Colon (tissue), 2 donors: Measurements from ENCODE around the gene CHAF1A.

Source experiments
- FAIRE-seq: peaks from 2 replicates; lab custom pipeline; 2012; peaks lifted over from hg19 to GRCh38; lab: Jason Lieb, UNC
- donor health status: control.
- donor health status: control.

CHAF1A gene, protein sequence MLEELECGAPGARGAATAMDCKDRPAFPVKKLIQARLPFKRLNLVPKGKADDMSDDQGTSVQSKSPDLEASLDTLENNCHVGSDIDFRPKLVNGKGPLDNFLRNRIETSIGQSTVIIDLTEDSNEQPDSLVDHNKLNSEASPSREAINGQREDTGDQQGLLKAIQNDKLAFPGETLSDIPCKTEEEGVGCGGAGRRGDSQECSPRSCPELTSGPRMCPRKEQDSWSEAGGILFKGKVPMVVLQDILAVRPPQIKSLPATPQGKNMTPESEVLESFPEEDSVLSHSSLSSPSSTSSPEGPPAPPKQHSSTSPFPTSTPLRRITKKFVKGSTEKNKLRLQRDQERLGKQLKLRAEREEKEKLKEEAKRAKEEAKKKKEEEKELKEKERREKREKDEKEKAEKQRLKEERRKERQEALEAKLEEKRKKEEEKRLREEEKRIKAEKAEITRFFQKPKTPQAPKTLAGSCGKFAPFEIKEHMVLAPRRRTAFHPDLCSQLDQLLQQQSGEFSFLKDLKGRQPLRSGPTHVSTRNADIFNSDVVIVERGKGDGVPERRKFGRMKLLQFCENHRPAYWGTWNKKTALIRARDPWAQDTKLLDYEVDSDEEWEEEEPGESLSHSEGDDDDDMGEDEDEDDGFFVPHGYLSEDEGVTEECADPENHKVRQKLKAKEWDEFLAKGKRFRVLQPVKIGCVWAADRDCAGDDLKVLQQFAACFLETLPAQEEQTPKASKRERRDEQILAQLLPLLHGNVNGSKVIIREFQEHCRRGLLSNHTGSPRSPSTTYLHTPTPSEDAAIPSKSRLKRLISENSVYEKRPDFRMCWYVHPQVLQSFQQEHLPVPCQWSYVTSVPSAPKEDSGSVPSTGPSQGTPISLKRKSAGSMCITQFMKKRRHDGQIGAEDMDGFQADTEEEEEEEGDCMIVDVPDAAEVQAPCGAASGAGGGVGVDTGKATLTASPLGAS

GRCh38 chr19:4402171-4403004, at the start of gene CHAF1A:
TSS of gene CHAF1A (plus strand) at chr19:4402640. CDS start at chr19:4402763, 123 bp downstream.
- peak; percentile 76 for FAIRE-seq

- no peak for FAIRE-seq
Measured at GRCh38 chr19:4352701-4353121, 49.7 kb upstream of the CHAF1A start.

DNA sequence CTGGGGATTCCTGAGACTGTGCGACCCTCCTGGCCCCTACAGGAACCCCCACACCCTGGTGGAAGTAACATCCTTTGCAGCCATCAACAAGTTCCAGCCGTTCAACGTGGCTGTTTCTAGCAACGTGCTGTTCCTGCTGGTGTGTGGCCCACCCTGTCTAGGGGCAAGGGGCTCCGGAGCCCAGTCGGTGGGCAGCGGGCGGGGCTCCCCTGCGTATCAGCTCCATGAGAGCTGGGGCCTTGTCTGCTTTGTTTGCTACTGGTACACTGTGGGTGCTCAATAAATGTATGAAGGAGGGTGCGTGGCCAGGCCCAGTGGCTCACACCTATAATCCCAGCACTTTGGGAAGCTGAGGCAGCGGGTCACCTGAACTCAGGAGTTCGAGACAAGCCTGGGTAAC, 48.2 kb upstream of the CHAF1A start:
- no peak for FAIRE-seq

GRCh38 chr19:4354897-4355296, 47.5 kb upstream of the CHAF1A start:
- no peak for FAIRE-seq

- FAIRE-seq, result no peak
Measured at GRCh38 chr19:4357095-4357797, 45.2 kb upstream of the CHAF1A start.

GRCh38 chr19:4357921-4358326, 44.5 kb upstream of the CHAF1A start:
- FAIRE-seq, result no peak

DNA sequence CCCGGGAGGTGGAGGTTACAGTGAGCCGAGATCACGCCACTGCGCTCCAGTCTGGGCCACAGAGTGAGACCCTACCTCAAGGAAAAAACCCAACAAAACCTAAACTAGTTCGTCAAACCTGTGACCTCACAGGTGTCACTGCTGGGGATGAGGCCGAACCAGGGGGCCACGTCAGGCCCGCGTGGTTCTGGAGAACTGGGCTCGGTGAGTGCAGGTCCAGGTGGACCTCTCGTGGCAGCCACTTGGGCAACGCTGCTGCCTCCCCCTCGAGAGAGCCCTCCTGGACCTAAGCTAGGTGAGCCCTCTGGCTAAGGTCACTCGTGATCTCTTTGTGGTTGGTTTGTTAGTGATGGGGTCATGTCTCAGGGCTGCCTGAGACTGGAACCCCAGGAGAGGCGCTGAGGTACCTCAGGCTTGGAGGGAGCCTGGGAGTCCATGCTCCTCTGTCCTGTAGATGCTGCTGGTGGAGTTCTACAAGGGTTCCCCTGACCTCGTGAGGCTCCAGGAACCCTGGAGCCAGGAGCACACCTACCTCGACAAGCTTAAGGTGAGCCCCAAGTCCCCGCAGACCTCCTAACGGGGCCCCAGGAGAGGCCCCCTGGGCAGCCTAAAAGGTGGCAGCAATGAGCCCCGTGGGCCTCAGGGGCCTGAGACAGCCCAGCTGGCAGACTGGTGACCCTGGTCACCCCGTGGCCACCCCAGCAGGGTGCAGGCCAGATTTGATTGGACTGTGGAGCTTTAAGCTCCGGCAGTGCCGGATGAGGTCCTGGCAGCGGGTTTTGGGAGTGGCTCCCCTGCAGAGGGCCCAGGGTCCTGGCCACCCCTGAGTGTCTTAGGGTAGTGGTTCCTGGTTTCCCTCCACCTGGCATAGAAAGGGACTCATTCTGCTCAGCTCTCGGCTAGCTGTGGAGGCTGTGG, 43.5 kb upstream of the CHAF1A start:
- FAIRE-seq, result no peak

GRCh38 chr19:4359627-4360000, 42.8 kb upstream of the CHAF1A start:
- FAIRE-seq, result no peak

GRCh38 chr19:4360081-4360569, 42.3 kb upstream of the CHAF1A start:
- FAIRE-seq, result no peak

DNA sequence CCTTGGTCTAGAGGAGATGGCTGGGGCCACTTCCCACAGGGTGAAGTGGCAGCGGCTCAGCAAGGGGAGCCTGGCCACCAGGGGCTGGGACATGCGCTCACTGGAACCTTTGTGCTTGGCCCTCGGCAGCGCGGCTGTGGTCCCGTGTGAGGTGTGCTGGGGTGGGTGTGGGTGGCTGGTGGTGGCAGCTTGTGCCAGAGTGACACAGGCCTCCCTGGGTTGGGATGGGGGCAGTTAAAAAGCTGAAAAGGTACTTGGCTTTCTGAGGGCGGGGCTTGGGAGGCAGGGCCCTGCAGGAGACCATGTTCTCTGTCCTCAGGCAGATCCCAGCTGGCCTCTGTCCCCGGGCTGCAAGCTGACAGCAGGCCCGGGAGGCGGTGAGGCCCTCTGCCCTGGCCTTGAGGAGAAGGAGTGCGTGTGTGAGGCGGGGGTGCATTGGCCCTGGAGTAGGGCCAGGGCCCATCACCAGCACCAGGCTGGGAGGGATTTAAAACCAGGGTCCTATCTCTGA, 41.7 kb upstream of the CHAF1A start:
- no peak for FAIRE-seq

DNA sequence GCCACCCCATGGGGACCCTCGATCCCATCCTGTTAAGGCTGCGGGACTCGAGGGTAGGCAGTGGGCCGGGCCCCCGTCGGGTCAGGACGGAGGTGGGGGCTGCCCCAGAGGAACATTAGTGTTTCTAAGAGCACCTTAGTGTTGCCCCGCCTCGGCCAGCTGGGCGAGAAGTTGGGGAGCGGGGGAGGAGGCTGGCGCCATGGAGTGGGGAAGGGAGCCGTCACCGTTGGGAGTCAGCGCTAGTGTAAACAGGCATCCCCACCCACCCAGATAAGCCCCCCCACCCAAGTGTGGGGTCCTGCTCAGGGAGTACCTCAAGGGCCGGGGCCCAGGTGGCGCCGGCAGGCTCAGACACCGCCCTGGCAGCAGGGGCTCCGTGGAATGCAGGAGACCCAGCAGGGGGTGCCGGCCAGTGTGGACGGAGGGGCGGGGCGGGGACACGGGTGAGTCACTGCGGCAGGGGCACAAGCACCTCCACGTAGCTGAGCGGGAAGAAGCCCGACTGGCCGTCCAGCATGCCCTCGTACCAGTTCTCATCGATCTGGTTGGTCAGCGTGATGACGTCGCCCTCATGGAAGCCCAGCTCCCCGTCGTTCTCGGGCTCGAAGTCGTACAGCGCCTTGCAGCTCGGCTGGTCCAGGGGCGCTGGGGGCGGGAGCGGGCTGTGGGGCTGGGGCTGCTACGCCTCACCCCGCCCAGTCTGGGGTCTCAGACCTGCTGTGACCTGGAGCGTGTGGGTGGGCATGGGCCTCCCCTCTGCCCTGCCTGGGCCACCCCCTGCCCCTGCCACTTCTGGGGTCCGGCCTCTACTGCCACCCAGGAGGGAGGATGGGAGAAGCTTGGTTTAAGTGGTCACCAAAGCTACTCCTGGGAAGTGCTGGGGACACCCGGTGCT, 41.0 kb upstream of the CHAF1A start:
- FAIRE-seq, result no peak

- no peak for FAIRE-seq
Measured at GRCh38 chr19:4362101-4362828, 40.2 kb upstream of the CHAF1A start.

DNA sequence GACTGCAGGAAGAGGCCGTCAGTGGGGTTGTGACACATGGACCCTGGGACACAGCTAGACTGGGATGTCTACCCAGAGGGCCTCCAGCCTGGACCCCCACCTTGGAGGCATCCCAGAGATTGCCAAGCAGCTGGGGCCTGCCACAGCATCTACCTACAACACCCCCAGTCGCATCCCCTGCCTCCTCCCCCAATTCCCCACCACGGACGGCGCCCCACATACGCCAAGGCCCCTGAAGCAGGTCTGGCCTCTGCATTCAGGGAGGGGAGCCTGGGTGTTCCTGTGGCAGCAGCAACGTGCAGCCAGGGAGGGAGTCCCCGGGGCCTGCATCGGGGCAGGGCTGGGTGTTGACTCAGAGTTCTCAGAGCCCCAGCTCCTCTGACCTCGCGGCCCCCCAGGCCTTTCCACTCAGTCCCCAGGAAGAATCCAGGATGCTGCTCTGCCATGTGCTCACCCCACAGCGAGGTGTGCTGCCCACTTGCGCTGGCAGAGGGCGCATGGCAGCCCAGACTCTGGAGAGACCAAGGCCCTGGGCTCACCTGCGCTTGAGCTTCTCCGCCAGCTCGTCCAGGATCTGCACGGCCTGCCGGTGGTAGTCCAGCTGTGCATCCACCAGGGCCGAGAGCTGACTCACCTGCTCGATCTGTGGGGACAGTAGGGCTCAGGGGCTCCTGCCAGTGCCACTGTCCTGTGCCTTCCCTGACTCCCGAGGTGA, 39.5 kb upstream of the CHAF1A start:
- no peak for FAIRE-seq

- no peak for FAIRE-seq
Measured at GRCh38 chr19:4363571-4364304, 38.7 kb upstream of the CHAF1A start.

GRCh38 chr19:4365341-4365740, 37.1 kb upstream of the CHAF1A start:
- no peak for FAIRE-seq

- no peak for FAIRE-seq
Measured at GRCh38 chr19:4365791-4366665, 36.4 kb upstream of the CHAF1A start.
